Kidney (tissue), 14 donors: Measurements from ENCODE around the gene RBPJ. TPM values are rescaled to one million over a fixed set of nuclear protein-coding genes. Genes with fewer than 3 reads are reported as not detected.

Experiments
- DNase-seq, 5 donors: peaks; one replicate each; pipeline ENCODE4 v3.0.0-alpha.2; 2013 to 2020
- FAIRE-seq: peaks from 2 replicates; lab custom pipeline; 2012; peaks lifted over from hg19 to GRCh38; lab: Jason Lieb, UNC
- H3K27ac ChIP-seq, 2 donors: one replicate each; pipeline ENCODE4 v1.7.0; 2013; ENCODE audit warnings: low read depth in 2 of 2, low read length in 2 of 2, inconsistent platforms in 1 of 2
- H3K27me3 ChIP-seq: one replicate; pipeline ENCODE4 v1.7.1; 2013; ENCODE audit warnings: low read length, inconsistent platforms; ENCODE audit not compliant: control insufficient read depth, insufficient read depth
- H3K36me3 ChIP-seq, 3 donors: one replicate each; pipeline versions ENCODE4 v1.7.0 to v1.7.1; 2013; ENCODE audit warnings: low read length in 3 of 3, control low read depth in 1 of 3, inconsistent platforms in 1 of 3; ENCODE audit not compliant: insufficient read depth in 3 of 3, control insufficient read depth in 2 of 3
- H3K4me1 ChIP-seq, 3 donors: one replicate each; pipeline versions ENCODE4 v1.7.0 to v1.7.1; 2013; ENCODE audit warnings: low read length in 3 of 3, inconsistent platforms in 1 of 3, low read depth in 1 of 3; ENCODE audit not compliant: control insufficient read depth in 2 of 3, insufficient read depth in 2 of 3
- H3K4me3 ChIP-seq, 3 donors: one replicate each; pipeline versions ENCODE4 v1.7.0 to v1.8.1; 2013; ENCODE audit warnings: low read length in 3 of 3, control low read depth in 1 of 3, inconsistent platforms in 1 of 3
- H3K9ac ChIP-seq, 3 donors: one replicate each; pipeline versions ENCODE4 v1.7.0 to v1.7.1; 2013; ENCODE audit warnings: low read length in 3 of 3, control low read depth in 1 of 3, inconsistent platforms in 1 of 3
- H3K9me3 ChIP-seq, 3 donors: one replicate each; pipeline versions ENCODE4 v1.7.0 to v1.7.1; 2013; ENCODE audit warnings: low read length in 3 of 3, control low read depth in 1 of 3, inconsistent platforms in 1 of 3; ENCODE audit not compliant: control insufficient read depth in 2 of 3, insufficient read depth in 1 of 3
- intact Hi-C: fragments of 100-400 bp; cut with DNase I; formaldehyde crosslinking; loops from one replicate; pipeline ENCODE4 v1.11.1; 2022
- polyA plus RNA-seq: library from polyadenylated mRNA; stranded (reverse); fragments of 350-450 nt; fragmentation: Illumina TruSeq; extraction: RNeasy Lipid Tissue Mini Kit (QIAGEN cat#74804); gene quantifications from one replicate; pipeline ENCODE4 v1.2.3, GENCODE V29; 2014; ENCODE audit warnings: low read depth, low replicate concordance; ENCODE audit not compliant: insufficient read depth
- total RNA-seq: library from RNA; stranded (reverse); fragmentation: NEBNext Ultra II Directional; extraction: Animal tissue kit (Norgen Biotek cat#: 25700); gene quantifications from one replicate; pipeline ENCODE4 v1.2.1, GENCODE V29; 2021
- TF ChIP-seq, protein P1 (sequence below): IDR thresholded peaks from 3 replicates; pipeline ENCODE4 v1.5.1; 2012; ENCODE audit warnings: mild to moderate bottlenecking, moderate library complexity, borderline replicate concordance; ENCODE audit not compliant: insufficient read depth; ENCODE audit errors: extremely low read depth
- donor health status: control.
- donor health status: control.
- donor health status: control.
- donor health status: control.
- donor health status: control.
- donor health status: DM: yes; HTN: yes; CAD: no.
- donor health status: Normal renal cell carcinoma (clear cell type).

The RBPJ gene
- total and polyA plus RNA-seq, 2 donors from 2014 or later = 28.5 to 77.6 TPM

DNA sequence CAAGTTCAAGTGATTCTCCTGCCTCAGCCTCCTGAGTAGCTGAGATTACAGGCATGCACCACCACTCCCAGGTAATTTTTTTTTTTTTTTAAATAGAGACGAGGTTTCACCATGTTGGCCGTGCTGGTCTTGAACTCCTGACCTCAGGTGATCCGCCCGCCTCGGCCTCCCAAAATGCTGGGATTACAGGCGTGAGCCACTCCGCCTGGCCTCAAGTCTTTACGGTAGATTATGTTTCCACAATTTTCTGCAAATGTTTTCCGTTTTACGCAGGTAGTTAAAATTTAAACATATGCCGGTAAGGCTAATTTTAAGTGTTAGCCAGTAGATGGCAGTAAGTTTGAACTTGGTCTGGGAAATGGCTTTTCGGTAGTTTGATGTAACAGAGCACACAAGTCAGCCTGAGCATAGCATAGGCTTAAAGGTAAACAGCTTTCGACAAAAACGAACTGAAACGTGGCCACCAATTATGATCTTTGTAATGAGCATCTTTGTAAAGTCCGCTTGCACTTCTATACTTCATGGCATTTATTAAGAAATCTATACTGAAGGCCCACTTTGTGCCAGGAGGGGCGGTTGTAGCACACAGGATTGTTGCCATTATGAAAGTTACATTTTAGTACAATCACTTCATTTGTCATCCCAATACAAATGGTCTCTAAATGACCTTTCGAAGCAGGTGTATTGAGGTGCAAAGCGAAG lies 138.4 kb downstream of the RBPJ start:
- no peaks in the 10 kb centered on the region for H3K36me3 ChIP-seq
- peak overlapping the region in 2 of 3 donors; percentile 12 to 42 for H3K4me3 ChIP-seq
- FAIRE-seq = peak; percentile 73
- intact Hi-C loops = no loop called here
- DNase-seq = peak in 2 of 5 donors; percentile 56 to 72
- H3K4me1 ChIP-seq = no peaks in the 10 kb centered on the region
- no peak overlapping the region for H3K27ac ChIP-seq
- H3K9me3 ChIP-seq = peaks cover 0 to 3% (median 0%) of the 10 kb centered on the region in 3 donors
- no peaks in the 10 kb centered on the region for H3K27me3 ChIP-seq
- TF ChIP-seq, protein P1, sequence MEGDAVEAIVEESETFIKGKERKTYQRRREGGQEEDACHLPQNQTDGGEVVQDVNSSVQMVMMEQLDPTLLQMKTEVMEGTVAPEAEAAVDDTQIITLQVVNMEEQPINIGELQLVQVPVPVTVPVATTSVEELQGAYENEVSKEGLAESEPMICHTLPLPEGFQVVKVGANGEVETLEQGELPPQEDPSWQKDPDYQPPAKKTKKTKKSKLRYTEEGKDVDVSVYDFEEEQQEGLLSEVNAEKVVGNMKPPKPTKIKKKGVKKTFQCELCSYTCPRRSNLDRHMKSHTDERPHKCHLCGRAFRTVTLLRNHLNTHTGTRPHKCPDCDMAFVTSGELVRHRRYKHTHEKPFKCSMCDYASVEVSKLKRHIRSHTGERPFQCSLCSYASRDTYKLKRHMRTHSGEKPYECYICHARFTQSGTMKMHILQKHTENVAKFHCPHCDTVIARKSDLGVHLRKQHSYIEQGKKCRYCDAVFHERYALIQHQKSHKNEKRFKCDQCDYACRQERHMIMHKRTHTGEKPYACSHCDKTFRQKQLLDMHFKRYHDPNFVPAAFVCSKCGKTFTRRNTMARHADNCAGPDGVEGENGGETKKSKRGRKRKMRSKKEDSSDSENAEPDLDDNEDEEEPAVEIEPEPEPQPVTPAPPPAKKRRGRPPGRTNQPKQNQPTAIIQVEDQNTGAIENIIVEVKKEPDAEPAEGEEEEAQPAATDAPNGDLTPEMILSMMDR = peak; percentile 54
- H3K9ac ChIP-seq = no peak overlapping the region

DNA sequence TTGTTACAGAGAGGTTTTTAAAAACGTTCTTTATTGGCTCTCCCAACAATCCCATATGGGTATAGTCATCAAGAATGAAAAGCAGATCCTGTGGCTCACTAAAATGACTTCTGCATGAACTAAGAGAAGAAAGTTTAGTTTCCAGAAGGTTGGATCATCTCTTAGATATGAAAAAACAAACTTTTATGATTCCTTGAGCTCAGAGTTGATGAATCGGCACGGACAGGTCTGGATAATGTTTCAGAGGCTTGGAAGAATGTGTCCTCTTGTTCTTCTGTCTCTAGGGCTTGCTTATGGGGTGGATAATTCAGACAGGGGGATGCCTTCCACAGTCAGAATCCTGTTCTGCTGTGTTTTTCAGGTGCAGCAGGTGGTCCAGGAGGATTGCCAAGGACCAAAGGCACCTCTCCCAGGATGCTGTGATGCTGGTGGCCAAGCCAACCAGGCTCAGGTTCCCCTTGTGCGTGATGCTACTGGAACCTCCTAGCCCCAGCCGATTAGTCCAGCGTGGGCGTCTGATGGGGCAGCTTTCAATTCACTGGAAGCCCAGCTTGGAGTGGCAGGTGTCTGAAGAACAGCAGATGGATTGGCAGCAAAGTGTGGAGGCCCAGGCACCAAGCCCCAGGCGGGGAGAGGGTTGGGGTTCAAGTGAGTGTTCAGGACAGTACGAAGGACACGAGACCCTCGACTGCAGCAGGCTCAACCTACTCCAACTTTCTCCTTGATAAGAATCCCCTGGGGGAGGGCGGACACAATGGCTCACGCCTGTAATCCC lies 139.1 kb downstream of the RBPJ start:
- Histone ChIP-seq H3K4me1 (no peaks in the 10 kb centered on the region), H3K36me3 (no peaks in the 10 kb centered on the region), H3K27me3 (no peaks in the 10 kb centered on the region), H3K9me3 (no peaks in the 10 kb centered on the region), H3K9ac (no peak overlapping the region), H3K4me3 (no peak overlapping the region), H3K27ac (no peak overlapping the region)
- no peak for DNase-seq
- no peak for FAIRE-seq
- intact Hi-C loops = loop anchor here (10.0 kb wide), 1 partner anchor 555 kb away; no protein-coding TSS in a partner anchor
- TF ChIP-seq, protein P1 = no peak

DNA sequence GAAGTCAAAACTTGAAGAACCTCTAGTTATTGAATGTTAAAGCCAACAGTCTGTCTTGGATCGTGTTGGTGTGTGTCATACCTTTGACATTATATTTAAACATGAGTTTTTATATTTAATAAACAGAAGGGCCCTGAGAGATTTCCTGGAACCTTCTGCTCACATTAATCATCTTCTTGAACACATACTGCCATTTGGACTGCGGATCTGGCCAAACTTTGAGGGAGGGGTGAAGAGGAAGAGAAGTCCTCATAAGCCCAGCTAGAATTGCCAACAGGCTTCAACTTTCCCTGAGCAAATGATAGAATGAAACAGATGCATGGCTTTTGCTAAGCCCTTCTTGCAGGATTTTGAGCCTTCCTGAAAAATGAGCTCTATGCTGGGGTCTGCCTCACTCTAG lies 142.1 kb downstream of the RBPJ start:
- Histone ChIP-seq H3K27ac (no peak overlapping the region), H3K27me3 (no peaks in the 10 kb centered on the region), H3K4me3 (no peak overlapping the region), H3K9ac (no peak overlapping the region), H3K36me3 (no peaks in the 10 kb centered on the region), H3K4me1 (no peaks in the 10 kb centered on the region), H3K9me3 (no peaks in the 10 kb centered on the region)
- intact Hi-C loops = loop anchor here (10.0 kb wide), 1 partner anchor 552 kb away; no protein-coding TSS in a partner anchor
- FAIRE-seq = no peak
- TF ChIP-seq, protein P1 = no peak
- no peak for DNase-seq
